Raji (cell line): Measurements from ENCODE around the gene TRA2A.

Experiments used
- POLR2A ChIP-seq: IDR thresholded peaks from 2 replicates; pipeline ENCODE4 v1.6.1; 2011; ENCODE audit warnings: low read depth, low read length, control low read depth; ENCODE audit not compliant: insufficient read depth

The TRA2A gene

DNA sequence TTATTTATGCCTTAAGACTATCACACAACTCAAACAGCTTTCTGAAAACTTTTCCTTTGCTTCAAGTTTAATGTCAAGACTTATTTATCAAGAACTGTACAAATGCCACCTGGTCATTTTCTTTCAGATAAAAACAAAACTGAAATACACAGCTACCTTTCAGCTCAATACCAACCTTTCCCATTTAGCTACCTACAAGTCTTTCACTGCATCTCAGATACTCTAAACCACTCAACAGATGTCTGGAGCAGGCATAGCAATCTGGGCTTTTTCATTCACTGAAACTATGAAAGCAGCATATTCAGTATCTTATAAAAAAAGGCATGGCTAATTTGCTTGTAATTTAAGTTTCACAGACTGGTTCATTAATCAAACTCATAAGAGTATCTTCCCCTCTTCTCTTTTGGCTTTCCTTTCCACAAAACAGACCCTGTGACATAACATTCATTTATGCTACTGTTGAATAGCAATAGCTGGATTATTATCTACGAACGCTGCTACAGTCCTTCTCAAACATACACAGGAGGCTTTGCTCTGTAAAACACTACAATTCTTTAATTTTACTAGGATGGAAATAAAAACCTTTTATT, 8.2 kb downstream of the TRA2A start:
- TF ChIP-seq POLR2A: no peak

DNA sequence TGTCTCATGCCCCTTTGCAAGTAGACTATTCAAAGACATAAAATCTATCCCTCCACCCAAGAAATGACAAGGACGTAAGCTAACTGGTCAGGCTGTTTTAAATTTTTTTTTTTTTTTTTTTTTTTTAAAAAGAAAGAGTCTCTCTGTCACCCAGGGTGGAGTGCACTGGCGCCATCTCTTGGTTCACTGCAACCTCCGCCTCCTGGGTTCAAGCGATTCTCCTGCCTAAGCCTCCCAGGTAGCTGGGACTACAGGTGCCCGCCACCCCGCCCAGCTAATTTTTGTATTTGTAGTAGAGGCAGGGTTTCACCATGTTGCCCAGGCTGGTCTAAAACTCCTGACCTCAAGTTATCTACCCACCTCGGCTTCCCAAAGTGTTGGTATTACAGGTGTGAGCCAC, 11.2 kb downstream of the TRA2A start:
- TF ChIP-seq POLR2A: no peak

DNA sequence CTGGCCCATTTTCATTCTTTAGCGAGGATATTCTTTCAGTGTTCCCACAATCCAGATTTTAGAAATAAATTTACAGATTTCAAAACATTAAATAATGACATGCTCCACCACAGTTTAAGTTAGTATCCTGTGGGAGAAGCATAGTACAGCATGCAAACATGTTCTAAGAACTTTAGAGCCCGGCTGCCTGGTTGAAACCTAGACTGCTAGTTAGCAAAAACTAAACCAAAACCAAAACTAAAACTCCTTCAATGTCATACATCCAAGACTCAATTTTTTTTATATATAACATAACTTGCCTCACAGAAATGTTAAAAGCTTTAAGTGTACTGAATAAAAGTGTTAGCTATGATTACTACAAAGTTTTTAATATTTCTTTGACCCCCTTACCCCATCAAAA, 17.0 kb downstream of the TRA2A start:
- TF ChIP-seq POLR2A: no peak

DNA sequence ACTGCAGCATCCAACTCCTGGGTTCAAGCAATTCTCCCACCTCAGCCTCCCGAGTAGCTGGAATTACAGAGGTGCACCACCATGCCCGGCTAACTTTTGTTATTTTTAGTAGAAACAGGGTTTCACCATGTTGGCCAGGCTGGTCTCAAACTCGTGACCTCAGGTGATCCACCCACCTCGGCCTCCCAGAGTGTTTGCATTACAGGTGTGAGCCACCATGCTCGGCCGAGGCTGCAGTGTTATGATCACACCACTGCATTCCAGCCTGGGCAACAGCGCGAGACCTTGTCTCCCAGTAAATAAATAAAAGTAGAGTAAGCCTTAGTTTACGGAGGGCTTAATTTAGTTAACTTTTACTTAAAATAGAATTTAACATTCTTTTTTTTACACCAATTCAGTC, 37.8 kb downstream of the TRA2A start:
- no peak for TF ChIP-seq POLR2A

DNA sequence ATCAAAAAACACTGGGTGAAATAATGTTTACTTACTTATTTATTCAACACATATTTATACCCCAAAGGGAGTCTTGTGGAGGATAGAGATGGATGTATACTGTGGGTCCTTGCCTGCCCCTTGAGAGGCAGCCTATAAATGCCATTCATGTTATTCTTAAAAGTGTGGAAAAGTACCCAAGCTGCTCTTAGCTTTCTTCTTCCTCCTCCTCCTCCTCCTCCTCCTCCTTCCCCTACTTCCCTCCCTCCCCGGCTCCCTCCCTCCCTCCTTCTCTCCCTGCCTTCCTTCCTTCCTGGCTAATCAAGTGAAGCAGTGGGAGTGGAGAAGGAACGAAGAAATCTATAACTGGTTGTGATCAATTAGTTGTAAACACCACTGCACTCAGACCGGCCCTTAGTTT, 40.3 kb downstream of the TRA2A start:
- TF ChIP-seq POLR2A: no peak

DNA sequence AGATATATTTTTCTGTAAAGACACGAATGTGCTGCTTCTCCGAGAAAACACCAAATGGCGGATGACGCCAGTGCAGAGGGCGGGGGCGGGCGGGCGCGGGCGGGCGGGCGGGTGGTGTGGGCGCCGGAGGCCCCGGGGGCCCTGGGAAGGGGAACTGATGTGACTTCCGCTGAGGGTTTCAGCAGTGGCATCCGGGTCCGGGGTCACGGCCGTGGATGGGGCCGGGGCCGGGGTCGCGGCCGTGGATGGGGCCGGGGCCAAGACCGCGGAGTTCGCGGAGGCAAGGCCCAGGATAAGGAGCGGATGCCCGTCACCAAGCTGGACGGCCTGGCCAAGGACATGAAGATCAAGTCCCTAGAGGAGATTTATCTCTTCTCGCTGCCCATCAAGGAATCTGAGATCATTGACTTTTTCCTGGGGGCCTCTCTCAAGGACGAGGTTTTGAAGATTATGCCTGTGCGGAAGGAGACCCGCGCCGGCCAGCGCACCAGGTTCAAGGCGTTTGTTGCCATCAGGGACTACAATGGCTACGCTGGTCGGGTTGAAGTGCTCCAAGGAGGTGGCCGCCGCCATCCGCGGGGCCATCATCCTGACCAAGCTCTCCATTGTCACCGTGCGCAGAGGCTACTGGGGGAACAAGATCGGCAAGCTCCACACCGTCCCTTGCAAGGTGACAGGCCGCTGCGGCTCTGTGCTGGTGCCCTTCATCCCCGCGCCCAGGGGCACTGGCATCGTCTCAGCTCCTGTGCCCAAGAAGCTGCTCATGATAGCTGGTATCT, 41.2 kb downstream of the TRA2A start:
- TF ChIP-seq POLR2A: peak; percentile 46

DNA sequence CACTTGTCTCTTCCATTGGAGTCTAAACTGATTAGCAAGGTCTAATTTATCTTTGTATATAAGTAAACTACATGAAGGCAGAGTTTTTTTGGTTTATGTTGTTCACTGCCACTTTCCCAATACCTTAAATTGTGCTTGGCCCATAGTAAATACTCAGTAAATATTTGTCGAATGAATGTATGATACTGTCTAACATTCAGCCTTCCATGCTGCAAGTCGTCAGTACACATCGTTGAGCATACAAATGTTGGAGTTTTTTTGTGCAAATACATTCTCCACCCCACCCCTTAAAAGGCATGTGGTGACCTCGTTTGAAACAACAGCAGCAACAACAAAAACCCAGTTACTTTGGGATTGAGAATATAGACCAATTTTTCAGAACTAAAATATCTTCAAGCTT, 44.1 kb downstream of the TRA2A start:
- no peak for TF ChIP-seq POLR2A

DNA sequence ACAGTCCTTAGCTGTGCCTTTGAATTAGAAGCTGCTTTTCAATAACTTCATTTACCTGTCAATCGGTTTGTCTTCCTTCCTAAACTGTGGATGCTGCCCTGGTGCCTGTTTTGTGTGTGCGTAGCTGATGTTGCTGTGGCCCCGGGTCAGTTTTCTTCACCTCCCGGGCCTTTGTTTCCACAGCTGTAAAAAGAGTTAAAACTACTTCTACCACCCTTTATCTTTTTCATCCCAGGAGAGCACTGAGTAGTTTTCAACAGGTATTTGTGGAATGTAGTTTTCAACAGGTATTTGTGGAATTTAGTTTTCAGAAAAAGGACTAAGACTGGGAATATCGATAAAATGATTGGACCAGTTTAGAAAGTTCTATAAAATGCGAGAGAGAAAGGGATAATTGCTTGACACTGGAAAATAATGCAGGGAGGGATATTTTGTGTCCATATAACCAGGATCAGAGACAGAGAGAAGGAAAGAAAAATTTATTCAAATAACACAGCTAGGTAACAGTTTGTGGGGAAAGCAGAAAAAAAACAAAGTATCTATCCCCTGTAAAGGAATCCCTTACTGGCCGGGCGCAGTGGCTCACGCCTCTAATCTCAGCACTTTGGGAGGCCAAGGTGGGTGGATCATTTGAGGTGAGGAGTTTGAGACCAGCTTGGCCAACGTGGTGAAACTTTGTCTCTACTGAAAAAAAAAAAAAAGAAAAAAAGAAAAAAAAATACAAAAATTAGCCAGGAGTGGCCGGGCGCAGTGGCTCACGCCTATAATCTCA, 45.6 kb downstream of the TRA2A start:
- no peak for TF ChIP-seq POLR2A

DNA sequence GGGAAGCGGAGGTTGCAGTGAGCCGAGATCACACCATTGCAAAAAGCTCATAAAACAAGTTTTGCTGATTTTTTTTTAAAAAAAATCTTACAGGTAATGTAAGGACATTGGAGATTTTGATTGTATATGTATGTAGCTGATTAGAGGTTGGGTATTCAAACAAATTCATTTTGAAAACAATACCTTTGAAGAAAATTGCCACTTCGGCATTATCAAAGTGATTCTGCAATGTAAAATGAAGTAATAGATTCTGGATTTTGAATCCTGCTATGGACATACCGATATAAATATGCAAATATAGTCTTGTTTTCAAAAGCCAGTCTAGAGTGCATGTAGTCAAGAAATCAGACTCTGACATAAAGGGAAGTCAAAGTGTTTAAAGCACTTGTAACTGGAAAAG, 49.1 kb downstream of the TRA2A start:
- no peak for TF ChIP-seq POLR2A

DNA sequence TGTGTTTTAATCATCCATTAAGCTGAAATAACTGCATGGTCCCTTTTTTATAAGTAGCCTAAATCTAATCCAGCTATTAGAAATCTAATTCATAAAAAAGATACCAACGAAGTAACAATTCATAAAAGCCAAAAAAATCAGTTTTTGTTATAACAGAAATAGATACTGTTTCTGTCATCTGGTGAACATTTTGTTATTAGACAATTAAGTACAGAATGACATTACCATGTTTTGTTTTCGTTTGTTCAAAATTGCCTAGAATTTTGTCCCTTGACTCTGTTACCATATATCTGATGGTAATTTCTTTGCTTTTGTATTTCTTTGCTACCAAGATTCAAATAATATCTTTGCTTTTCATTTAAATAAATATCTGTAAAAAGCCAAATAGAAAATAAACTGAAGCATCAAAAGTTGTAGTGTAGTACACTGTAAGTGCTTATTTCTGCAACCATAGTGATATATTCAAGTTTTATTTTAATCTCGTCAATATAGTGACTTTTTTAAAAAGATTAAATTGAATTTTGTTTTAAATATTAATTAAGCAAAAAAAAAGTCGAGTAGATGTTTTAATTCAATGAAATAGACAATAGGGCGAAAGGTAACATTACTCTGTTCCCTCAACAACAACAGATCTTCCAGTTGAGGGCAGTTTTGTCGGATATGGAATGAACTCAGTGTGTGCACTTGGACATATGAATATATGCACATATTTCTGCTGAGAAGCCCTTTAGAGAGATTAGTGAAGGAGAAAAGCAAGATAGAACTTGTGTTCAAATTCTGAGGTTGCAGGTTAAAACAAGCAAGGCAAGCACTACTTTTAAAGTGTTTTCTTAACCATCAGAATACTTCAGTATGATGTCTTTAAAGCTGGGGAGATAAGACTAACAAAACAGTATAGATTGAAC, 53.6 kb downstream of the TRA2A start:
- TF ChIP-seq POLR2A: no peak

DNA sequence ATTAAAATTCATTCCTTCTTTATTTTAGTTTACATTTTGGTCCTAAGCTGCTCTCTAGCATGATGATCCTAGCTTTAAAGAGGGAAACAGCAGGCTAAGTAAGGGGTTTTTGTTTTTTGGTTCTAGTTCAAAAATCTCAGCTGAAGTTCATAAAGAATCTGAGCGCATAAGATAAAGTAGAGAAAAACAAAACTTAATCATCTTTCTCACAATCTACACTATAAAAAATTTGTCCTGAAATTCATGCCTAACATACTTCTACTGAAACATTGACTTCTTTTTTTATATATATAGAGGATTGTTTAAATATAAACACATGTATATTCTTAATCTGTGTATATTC, 54.7 kb downstream of the TRA2A start:
- TF ChIP-seq POLR2A: no peak

DNA sequence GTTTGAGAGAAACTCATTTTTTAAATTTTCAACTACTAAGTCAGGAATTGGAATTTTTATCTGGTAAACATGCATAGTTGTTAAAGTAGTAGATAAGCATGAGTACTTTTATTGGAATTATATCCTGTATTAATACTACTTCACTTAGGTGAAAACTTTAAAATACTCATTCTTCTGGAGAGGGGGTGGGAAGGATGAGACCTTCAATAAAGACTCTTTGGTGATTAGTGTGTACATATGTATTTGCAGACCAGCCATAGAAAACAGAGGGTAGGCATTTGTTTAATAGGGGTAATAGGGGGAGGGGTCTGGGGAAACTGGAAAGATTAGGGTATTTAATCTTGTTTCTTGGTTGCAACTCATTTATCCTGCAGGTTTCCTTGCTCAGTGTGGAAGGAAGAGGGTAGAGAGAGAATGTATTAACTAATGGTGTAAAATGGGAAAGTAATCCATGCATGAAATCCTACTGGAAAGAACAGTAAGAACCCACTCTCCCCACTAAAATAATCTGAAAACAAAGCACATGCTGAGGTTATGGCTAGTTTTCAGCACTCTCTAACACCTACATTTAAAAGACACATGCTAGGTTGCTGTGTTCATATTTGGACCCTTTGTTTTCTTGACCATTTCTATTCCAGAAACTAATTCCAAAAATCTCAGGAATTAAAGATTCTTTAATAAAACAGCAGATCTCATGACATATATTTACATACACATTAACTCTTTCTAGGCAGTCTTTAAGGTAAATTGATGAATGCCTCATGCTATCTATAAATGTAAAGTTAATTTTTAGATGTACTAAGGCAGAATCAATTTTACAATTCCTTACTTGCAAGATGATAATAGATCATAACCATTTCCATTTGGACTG, 55.3 kb downstream of the TRA2A start:
- no peak for TF ChIP-seq POLR2A

DNA sequence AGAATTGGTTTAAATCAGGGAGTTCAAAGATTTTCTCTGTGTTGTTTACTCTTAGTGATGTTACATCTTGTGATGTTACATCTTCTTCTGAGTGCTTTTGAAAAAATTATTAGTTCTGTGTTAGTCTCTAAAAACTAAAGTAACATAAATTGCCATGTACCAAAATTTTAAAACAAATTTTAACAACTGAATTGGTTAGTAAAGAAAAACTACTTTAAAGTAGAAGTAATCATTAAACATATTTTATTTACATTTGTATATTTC, 56.3 kb downstream of the TRA2A start:
- TF ChIP-seq POLR2A: no peak

DNA sequence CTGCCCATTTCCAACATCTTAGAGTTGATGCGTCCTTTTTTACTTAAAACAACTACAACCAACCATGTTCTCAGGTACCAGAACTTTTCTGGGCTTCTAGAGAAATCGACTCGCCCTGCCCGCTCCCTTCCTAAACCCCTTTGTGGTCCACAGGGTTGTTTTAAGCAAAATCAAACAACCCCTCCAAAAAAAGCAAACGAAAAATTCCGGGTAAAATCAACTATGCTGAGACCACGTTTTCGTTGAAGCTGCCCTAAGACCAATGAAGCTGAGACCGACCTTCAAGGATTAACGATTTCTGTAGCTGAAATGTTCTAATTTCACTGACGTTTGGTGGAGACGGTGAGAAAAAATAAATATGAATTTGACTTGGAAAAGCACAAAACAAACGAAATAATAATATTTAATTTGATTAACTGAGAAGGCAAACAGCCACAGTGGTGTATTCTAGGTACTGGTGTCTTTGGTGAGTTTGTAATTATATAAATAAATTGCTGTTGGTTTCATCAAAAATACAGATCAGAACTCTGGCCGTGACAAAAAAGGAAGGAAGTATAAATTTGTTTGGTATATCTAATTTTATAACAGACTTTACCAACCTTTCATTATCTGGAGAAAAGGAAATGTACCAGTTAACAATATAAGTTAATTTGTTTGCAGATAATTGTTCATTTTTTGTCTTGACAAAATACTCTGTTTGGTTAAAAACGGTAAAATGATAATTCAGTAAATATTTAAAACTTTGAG, 56.8 kb downstream of the TRA2A start:
- no peak for TF ChIP-seq POLR2A
